ENCODE measurements around the gene ARL14EP. TPM values are rescaled to one million over a fixed set of nuclear protein-coding genes. Genes with fewer than 3 reads are reported as not detected.

Gene ARL14EP
- total and polyA plus RNA-seq, 2 of the 8 experiments (the other 6 are each of a cell fraction or from before 2014, with no cell fraction given): 14.3 to 29.6 TPM

DNA sequence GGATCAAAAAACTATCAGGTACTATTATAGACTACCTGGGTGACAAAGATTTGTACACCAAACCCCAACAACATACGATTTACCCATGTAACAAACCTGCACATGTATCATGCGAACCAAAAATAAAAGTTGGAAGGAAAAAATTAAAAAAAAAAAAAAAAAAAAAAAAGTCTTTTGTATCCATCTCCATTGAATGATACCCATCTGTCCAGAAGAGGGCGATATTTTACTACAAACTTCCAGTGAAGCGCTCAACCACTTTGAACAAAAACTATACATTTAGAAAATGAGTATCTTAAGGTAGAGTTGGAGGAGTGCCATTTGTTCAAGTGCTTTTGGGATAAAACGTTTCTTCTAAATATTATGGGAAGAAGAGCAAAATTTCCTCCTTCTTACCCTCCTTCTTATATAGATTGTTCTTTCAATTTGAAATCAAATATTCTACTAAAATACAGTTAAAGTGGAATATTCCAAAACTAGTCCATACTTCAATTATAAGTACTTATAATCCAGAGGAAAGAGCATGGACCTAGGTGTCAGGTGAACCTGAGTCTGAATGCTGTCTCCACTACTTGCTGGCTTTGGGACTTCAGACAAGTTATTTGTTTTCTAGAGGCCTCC, 23.3 kb downstream of the ARL14EP start:
- no peak overlapping the region for H3K4me2 ChIP-seq (ENCODE audit: insufficient read depth in 1 of 2, low read depth in 2 of 2, low read length in 2 of 2)
- H3K14ac ChIP-seq (ENCODE audit: insufficient read length): no peak overlapping the region
- H3K18ac ChIP-seq (ENCODE audit: extremely low read depth, low read length): no peak overlapping the region
- FAIRE-seq (no peak), DNase-seq (ENCODE audit: low read depth in 1 of 2, low spot score in 2 of 2) (no peak)
- POLR2A ChIA-PET (ENCODE audit: partially characterized antibody): no interaction called here
- no peak overlapping the region for H2BK15ac ChIP-seq (ENCODE audit: low read length)
- H4K8ac ChIP-seq (ENCODE audit: extremely low read depth, insufficient read depth, low read length): no peak overlapping the region
- no peak overlapping the region for H3K4ac ChIP-seq (replicated peaks; ENCODE audit: insufficient read length, low read depth, low read length)
- no peak overlapping the region for H4K91ac ChIP-seq (replicated peaks; ENCODE audit: insufficient read length, low read length)
- no peaks in the 10 kb centered on the region for H3K27me3 ChIP-seq (replicated peaks in 1 of 4; ENCODE audit: control insufficient read depth in 3 of 4, extremely low read depth in 1 of 4, insufficient read depth in 3 of 4, low read length in 3 of 4)
- no peak overlapping the region for H3K23ac ChIP-seq (ENCODE audit: insufficient read length)
- no peaks in the 10 kb centered on the region for H3K79me2 ChIP-seq (ENCODE audit: control insufficient read depth in 1 of 2, insufficient read depth in 2 of 2, low read length in 2 of 2)
- H3K9me3 ChIP-seq (ENCODE audit: insufficient read depth in 2 of 2, low read depth in 1 of 2, low read length in 1 of 2): no peaks in the 10 kb centered on the region
- H3K36me3 ChIP-seq (ENCODE audit: control insufficient read depth in 2 of 4, insufficient read depth in 4 of 4, low read length in 3 of 4): no peaks in the 10 kb centered on the region
- no peak overlapping the region for H3K27ac ChIP-seq (ENCODE audit: low read depth, low read length)
- 28% methylated on average over 5 of the region's 5 CpGs; no CpG with 5 or more reads in 1 of the 2 experiments for whole genome bisulfite sequencing, 2 experiments (ENCODE audit: extremely low coverage in 1 of 2, insufficient coverage in 1 of 2, insufficient read length in 1 of 2, insufficient replicate concordance in 2 of 2, low coverage in 1 of 2, low lambda C conversion rate in 2 of 2, missing lambda C conversion rate in 1 of 2)
- H2BK5ac ChIP-seq (ENCODE audit: low read depth, low read length): no peak overlapping the region
- no peak overlapping the region for H2AFZ ChIP-seq (ENCODE audit: low read length)
- CTCF ChIA-PET (ENCODE audit: partially characterized antibody): interaction anchor here (0.7 to 4.1 kb wide), 13 partner anchors 11 to 579 kb away, joined by 3 to 32 read pairs (median 3); partner anchors contain the start of gene ARL14EP
- no peaks in the 10 kb centered on the region for H3K79me1 ChIP-seq (ENCODE audit: low read depth, low read length)
- H2BK120ac ChIP-seq (replicated peaks; ENCODE audit: low read depth, low read length): no peak overlapping the region
- no peak overlapping the region for H3K4me3 ChIP-seq (ENCODE audit: extremely low read depth in 1 of 4, insufficient read depth in 2 of 4, low read depth in 3 of 4, low read length in 4 of 4)
- no peak overlapping the region for H2BK20ac ChIP-seq (ENCODE audit: low read length)
- no peak overlapping the region for H3K56ac ChIP-seq (replicated peaks; ENCODE audit: insufficient read length, low read depth, low read length)
- no peak overlapping the region for H4K5ac ChIP-seq (ENCODE audit: insufficient read length, low read depth, low read length)
- no peaks in the 10 kb centered on the region for H3K4me1 ChIP-seq (replicated peaks in 1 of 4; ENCODE audit: control insufficient read depth in 3 of 4, insufficient read depth in 4 of 4, low read length in 3 of 4)
- H3K23me2 ChIP-seq (ENCODE audit: low read depth, low read length): no peaks in the 10 kb centered on the region; the same call in 1 of the 2 replicates
- H3K9ac ChIP-seq (replicated peaks in 1 of 4; ENCODE audit: extremely low read depth in 1 of 4, low read depth in 3 of 4, low read length in 3 of 4): no peak overlapping the region
- H2AK5ac ChIP-seq (ENCODE audit: low read depth, low read length): no peak overlapping the region
- no peak overlapping the region for H2BK12ac ChIP-seq (ENCODE audit: low read depth, low read length)
- no peaks in the 10 kb centered on the region for H4K20me1 ChIP-seq (replicated peaks in 1 of 2; ENCODE audit: control insufficient read depth in 1 of 2, insufficient read depth in 2 of 2, low read length in 2 of 2)
- TF ChIP-seq, protein P1, sequence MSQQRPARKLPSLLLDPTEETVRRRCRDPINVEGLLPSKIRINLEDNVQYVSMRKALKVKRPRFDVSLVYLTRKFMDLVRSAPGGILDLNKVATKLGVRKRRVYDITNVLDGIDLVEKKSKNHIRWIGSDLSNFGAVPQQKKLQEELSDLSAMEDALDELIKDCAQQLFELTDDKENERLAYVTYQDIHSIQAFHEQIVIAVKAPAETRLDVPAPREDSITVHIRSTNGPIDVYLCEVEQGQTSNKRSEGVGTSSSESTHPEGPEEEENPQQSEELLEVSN (IDR thresholded peaks at IDR 0.05): no peak
- TF ChIP-seq SP4 (IDR thresholded peaks at IDR 0.05; ENCODE audit: low read length): no peak
- TF ChIP-seq TCF12 (IDR thresholded peaks at IDR 0.05; ENCODE audit: low read depth, low read length): no peak
- no peak for TF ChIP-seq ZNF274 (IDR thresholded peaks at IDR 0.05; ENCODE audit: borderline replicate concordance, extremely low read depth, low read length)
- no peak for TF ChIP-seq TAF7 (optimal IDR thresholded peaks at IDR 0.05; ENCODE audit: borderline replicate concordance, low read depth, low read length)
- no peak for TF ChIP-seq HDAC2 (IDR thresholded peaks at IDR 0.05; ENCODE audit: borderline replicate concordance in 1 of 2, low read depth in 2 of 2, low read length in 2 of 2)
- TF ChIP-seq, protein P2, sequence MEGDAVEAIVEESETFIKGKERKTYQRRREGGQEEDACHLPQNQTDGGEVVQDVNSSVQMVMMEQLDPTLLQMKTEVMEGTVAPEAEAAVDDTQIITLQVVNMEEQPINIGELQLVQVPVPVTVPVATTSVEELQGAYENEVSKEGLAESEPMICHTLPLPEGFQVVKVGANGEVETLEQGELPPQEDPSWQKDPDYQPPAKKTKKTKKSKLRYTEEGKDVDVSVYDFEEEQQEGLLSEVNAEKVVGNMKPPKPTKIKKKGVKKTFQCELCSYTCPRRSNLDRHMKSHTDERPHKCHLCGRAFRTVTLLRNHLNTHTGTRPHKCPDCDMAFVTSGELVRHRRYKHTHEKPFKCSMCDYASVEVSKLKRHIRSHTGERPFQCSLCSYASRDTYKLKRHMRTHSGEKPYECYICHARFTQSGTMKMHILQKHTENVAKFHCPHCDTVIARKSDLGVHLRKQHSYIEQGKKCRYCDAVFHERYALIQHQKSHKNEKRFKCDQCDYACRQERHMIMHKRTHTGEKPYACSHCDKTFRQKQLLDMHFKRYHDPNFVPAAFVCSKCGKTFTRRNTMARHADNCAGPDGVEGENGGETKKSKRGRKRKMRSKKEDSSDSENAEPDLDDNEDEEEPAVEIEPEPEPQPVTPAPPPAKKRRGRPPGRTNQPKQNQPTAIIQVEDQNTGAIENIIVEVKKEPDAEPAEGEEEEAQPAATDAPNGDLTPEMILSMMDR (IDR thresholded peaks at IDR 0.05; ENCODE audit: control extremely low read depth in 1 of 3, insufficient read depth in 1 of 3, low read depth in 1 of 3, low read length in 3 of 3): peak in 2 of 3 experiments; percentile 30 to 49; a peak in 2 of 4 replicates
- TF ChIP-seq RAD21 (IDR thresholded peaks at IDR 0.05 in 1 of 2, conservative IDR thresholded peaks at IDR 0.05 in 1 of 2; ENCODE audit: low read depth in 2 of 2, low read length in 2 of 2): peak; percentile 78 to 85

All from H1 (cell line).